ENCODE data around the gene MNT. TPM values are rescaled to one million over a fixed set of nuclear protein-coding genes. Genes with fewer than 3 reads are reported as not detected.

The MNT gene
- total and polyA plus RNA-seq, 10 donors = 2.8 to 38.5 (median 27.9) TPM

GRCh38 chr17:2405247-2405926, 4.5 kb upstream of the MNT start:
- no peak for DNase-seq
- intact Hi-C loops (cut with DNase I; ENCODE audit: low total_unique reads) = no loop called here
- peak overlapping the region in 4 of 8 donors; percentile 10 to 100 (median 43) for H3K27ac ChIP-seq
- no peaks in the 10 kb centered on the region for H3K27me3 ChIP-seq (replicated peaks in 1 of 7)
- no peak overlapping the region for H3K4me3 ChIP-seq
- H3K36me3 ChIP-seq = peaks cover 0 to 5% (median 0%) of the 10 kb centered on the region in 6 donors
- 78 to 89% (median 84%) methylated on average over 14 of the region's 14 CpGs for WGBS, 5 donors
- no peaks in the 10 kb centered on the region for H3K9me3 ChIP-seq
- TF ChIP-seq POLR2A (IDR thresholded peaks at IDR 0.05) (no peak), POLR2AphosphoS5 (IDR thresholded peaks at IDR 0.05) (no peak), CTCF (IDR thresholded peaks at IDR 0.05 in 8 of 11, conservative IDR thresholded peaks at IDR 0.05 in 3 of 11) (no peak)
- H3K4me1 ChIP-seq = peaks cover 0 to 55% (median 24%) of the 10 kb centered on the region in 6 donors

GRCh38 chr17:2403044-2403443, 2.2 kb upstream of the MNT start:
- no peak for TF ChIP-seq POLR2A (IDR thresholded peaks at IDR 0.05)
- no peak for TF ChIP-seq CTCF (IDR thresholded peaks at IDR 0.05 in 8 of 11, conservative IDR thresholded peaks at IDR 0.05 in 3 of 11)
- no peak for TF ChIP-seq POLR2AphosphoS5 (IDR thresholded peaks at IDR 0.05)
- Histone ChIP-seq H3K27ac (peak overlapping the region in 2 of 8 donors; percentile 97 to 100), H3K4me1 (peaks cover 7 to 69% (median 39%) of the 10 kb centered on the region in 6 donors), H3K27me3 (replicated peaks in 1 of 7) (no peaks in the 10 kb centered on the region), H3K36me3 (peaks cover 0 to 5% (median 0%) of the 10 kb centered on the region in 6 donors), H3K4me3 (no peak overlapping the region), H3K9me3 (no peaks in the 10 kb centered on the region)
- WGBS, 5 donors = 93 to 97% (median 95%) methylated on average over 4 of the region's 4 CpGs
- DNase-seq = no peak
- intact Hi-C loops (cut with DNase I; ENCODE audit: low total_unique reads) = no loop called here

- Histone ChIP-seq H3K4me1 (peaks cover 12 to 73% (median 44%) of the 10 kb centered on the region in 6 donors), H3K9me3 (no peaks in the 10 kb centered on the region), H3K27ac (peak overlapping the region; percentile 92 to 100 (median 98)), H3K27me3 (replicated peaks in 1 of 7) (no peaks in the 10 kb centered on the region), H3K4me3 (peak overlapping the region in 7 of 8 donors; percentile 78 to 99 (median 94)), H3K36me3 (peaks cover 0 to 5% (median 0%) of the 10 kb centered on the region in 6 donors)
- WGBS, 5 donors = 22 to 29% (median 29%) methylated on average over 12 to 15 of the region's 15 CpGs
- TF ChIP-seq CTCF (IDR thresholded peaks at IDR 0.05 in 8 of 11, conservative IDR thresholded peaks at IDR 0.05 in 3 of 11) (no peak), POLR2A (IDR thresholded peaks at IDR 0.05) (no peak), POLR2AphosphoS5 (IDR thresholded peaks at IDR 0.05) (no peak)
- intact Hi-C loops (cut with DNase I; ENCODE audit: low total_unique reads) = no loop called here
- peak; percentile 81 for DNase-seq
Measured at GRCh38 chr17:2402544-2402943, 1.7 kb upstream of the MNT start.

GRCh38 chr17:2401426-2402221, 764 bp upstream of the MNT start:
- H3K27me3 ChIP-seq (replicated peaks in 1 of 7) = no peaks in the 10 kb centered on the region
- peak overlapping the region; percentile 33 to 99 (median 91) for H3K4me3 ChIP-seq
- intact Hi-C loops (cut with DNase I; ENCODE audit: low total_unique reads) = no loop called here
- H3K27ac ChIP-seq = peak overlapping the region; percentile 92 to 100 (median 98)
- H3K4me1 ChIP-seq = peaks cover 21 to 76% (median 53%) of the 10 kb centered on the region in 6 donors
- H3K9me3 ChIP-seq = no peaks in the 10 kb centered on the region
- peaks cover 0 to 3% (median 0%) of the 10 kb centered on the region in 6 donors for H3K36me3 ChIP-seq
- 0 to 1% (median 1%) methylated on average over 12 to 72 of the region's 72 CpGs for WGBS, 5 donors
- peak; percentile 79 to 88 (median 85) for TF ChIP-seq POLR2AphosphoS5 (IDR thresholded peaks at IDR 0.05)
- peak in 1 of 3 donors; percentile 82 for TF ChIP-seq POLR2A (IDR thresholded peaks at IDR 0.05)
- TF ChIP-seq CTCF (IDR thresholded peaks at IDR 0.05 in 8 of 11, conservative IDR thresholded peaks at IDR 0.05 in 3 of 11) = peak in 2 of 11 experiments; percentile 4 to 7
- peak; percentile 100 for DNase-seq

Data from spleen (tissue), 11 donors.